H1 (cell line): Measurements from ENCODE around the gene ZNF839. TPM values are rescaled to one million over a fixed set of nuclear protein-coding genes. Genes with fewer than 3 reads are reported as not detected.

ENCODE experiments used
- CEBPB ChIP-seq: IDR thresholded peaks from 2 replicates; pipeline ENCODE4 v1.6.1; 2012; ENCODE audit warnings: low read depth, low read length
- CTBP2 ChIP-seq: IDR thresholded peaks from 2 replicates; pipeline ENCODE4 v1.7.0; 2011; ENCODE audit warnings: borderline replicate concordance, mild to moderate bottlenecking, moderate library complexity, mixed read lengths, low read length; ENCODE audit not compliant: insufficient read depth, insufficient read length
- FOSL1 ChIP-seq: IDR thresholded peaks from 2 replicates; pipeline ENCODE4 v1.6.1; 2011; ENCODE audit warnings: mild to moderate bottlenecking, low read depth, low read length, moderate library complexity; ENCODE audit not compliant: insufficient read depth
- GTF2F1 ChIP-seq: IDR thresholded peaks from 2 replicates; pipeline ENCODE4 v1.6.1; 2012; ENCODE audit warnings: low read depth, low read length, improper control_type of control experiment, borderline replicate concordance
- NRF1 ChIP-seq: IDR thresholded peaks from 2 replicates; pipeline ENCODE4 v1.6.1; 2011; ENCODE audit warnings: mild to moderate bottlenecking, low read depth, low read length, improper control_type of control experiment
- PHF8 ChIP-seq: fragments of 200-600 bp; sonication (generic); conservative IDR thresholded peaks from 2 replicates; pipeline ENCODE4 v1.7.1; 2012; ENCODE audit warnings: low read depth, mild to moderate bottlenecking, inconsistent platforms, low read length, moderate library complexity
- SIRT6 ChIP-seq: IDR thresholded peaks from one replicate; pipeline ENCODE4 v1.7.1; 2012; ENCODE audit warnings: low read length, inconsistent platforms
- SP4 ChIP-seq: IDR thresholded peaks from 2 replicates; pipeline ENCODE4 v1.6.1; 2012; ENCODE audit warnings: low read length, inconsistent platforms
- TBP ChIP-seq: IDR thresholded peaks from 2 replicates; pipeline ENCODE4 v1.6.1; 2011; ENCODE audit warnings: low read depth, low read length, improper control_type of control experiment
- polyA plus RNA-seq, 7 experiments: library from polyadenylated mRNA; depleted of rRNA in 3 of 7; stranded (reverse) in 5 of 7; unstranded in 2 of 7; fragments of >200 nt in 5 of 7; fragments of 200-250 nt in 2 of 7; gene quantifications; 1 replicate in 5 of 7; 2 replicates in 1 of 7; 4 replicates in 1 of 7; pipeline versions ENCODE4 v1.2.1 to v1.2.3, GENCODE V29; 2011 to 2013; ENCODE audit warnings: missing spikeins in 2 of 7, mixed read lengths in 2 of 7
- total RNA-seq: library from RNA; stranded (reverse); fragmentation: NEBNext Ultra II Directional; extraction: Animal tissue kit (Norgen Biotek cat#: 25700); gene quantifications from 2 replicates; pipeline ENCODE4 v1.2.1, GENCODE V29; 2021

ZNF839 gene
- total and polyA plus RNA-seq, 2 of the 8 experiments (the other 6 are each of a cell fraction or from before 2014, with no cell fraction given): 8.1 to 9.4 TPM

- no peak for TF ChIP-seq CEBPB
- TF ChIP-seq GTF2F1: no peak
- no peak for TF ChIP-seq SP4
- TF ChIP-seq PHF8: no peak
- no peak for TF ChIP-seq NRF1
- no peak for TF ChIP-seq CTBP2
- TF ChIP-seq SIRT6: no peak
- no peak for TF ChIP-seq FOSL1
- no peak for TF ChIP-seq TBP
These were observed 54.7 kb downstream of the ZNF839 start (continued) for GRCh38 chr14:102374264-102374663.
